Stimulated activated CD8-positive, alpha-beta memory T cell treated with anti-CD3 and anti-CD28 coated beads, Interleukin-7, amount 100 ng/mL, for 1 hour (primary cell): ENCODE results near the gene SPECC1.

ENCODE experiments used
- DNase-seq, 2 donors: peaks; one replicate each; pipeline ENCODE4 v3.0.0-alpha.2; 2020; ENCODE audit warnings: low read depth in 2 of 2

The SPECC1 gene

GRCh38 chr17:20271011-20271610 lies 262.0 kb downstream of the SPECC1 start:
- DNase-seq: no peak

- no peak for DNase-seq
Observed at GRCh38 chr17:20273741-20274500, 264.8 kb downstream of the SPECC1 start.

- DNase-seq: no peak
Observed at GRCh38 chr17:20275653-20276052, 266.5 kb downstream of the SPECC1 start.

- DNase-seq: no peak
Observed at GRCh38 chr17:20276421-20276820, 267.3 kb downstream of the SPECC1 start.

- DNase-seq: no peak
Observed at GRCh38 chr17:20278805-20279204, 269.6 kb downstream of the SPECC1 start.

GRCh38 chr17:20279631-20280030 lies 270.5 kb downstream of the SPECC1 start:
- DNase-seq: no peak

- no peak for DNase-seq
Observed at GRCh38 chr17:20280051-20280450, 270.9 kb downstream of the SPECC1 start.

- no peak for DNase-seq
Observed at GRCh38 chr17:20280851-20281250, 271.7 kb downstream of the SPECC1 start.

- no peak for DNase-seq
Observed at GRCh38 chr17:20281860-20282259, 272.7 kb downstream of the SPECC1 start.

- no peak for DNase-seq
Observed at GRCh38 chr17:20282526-20283308, 273.6 kb downstream of the SPECC1 start.

GRCh38 chr17:20284022-20284421 lies 274.9 kb downstream of the SPECC1 start:
- no peak for DNase-seq

- no peak for DNase-seq
Observed at GRCh38 chr17:20284570-20285295, 275.6 kb downstream of the SPECC1 start.

- DNase-seq: no peak
Observed at GRCh38 chr17:20289984-20290383, 280.8 kb downstream of the SPECC1 start.

- no peak for DNase-seq
Observed at GRCh38 chr17:20291853-20292252, 282.7 kb downstream of the SPECC1 start.

- no peak for DNase-seq
Observed at GRCh38 chr17:20293501-20293900, 284.3 kb downstream of the SPECC1 start.

GRCh38 chr17:20294120-20294519 lies 285.0 kb downstream of the SPECC1 start:
- DNase-seq: no peak

- no peak for DNase-seq
Observed at GRCh38 chr17:20299013-20299412, 289.9 kb downstream of the SPECC1 start.

GRCh38 chr17:20300436-20300934 lies 291.3 kb downstream of the SPECC1 start:
- DNase-seq: no peak

- no peak for DNase-seq
Observed at GRCh38 chr17:20302246-20302917, 293.2 kb downstream of the SPECC1 start.

GRCh38 chr17:20304961-20305360 lies 295.8 kb downstream of the SPECC1 start:
- no peak for DNase-seq

GRCh38 chr17:20306924-20307323 lies 297.8 kb downstream of the SPECC1 start:
- no peak for DNase-seq
